HG02610 (cell line): ENCODE data around the gene CIITA.

Source experiments
- ATAC-seq: cut with Tn5 transposase; IDR thresholded peaks from one replicate; pipeline ENCODE4 v1.9.1; 2021; ENCODE audit warnings: mild to moderate bottlenecking, moderate library complexity; ENCODE audit not compliant: unreplicated experiment

CIITA gene

DNA sequence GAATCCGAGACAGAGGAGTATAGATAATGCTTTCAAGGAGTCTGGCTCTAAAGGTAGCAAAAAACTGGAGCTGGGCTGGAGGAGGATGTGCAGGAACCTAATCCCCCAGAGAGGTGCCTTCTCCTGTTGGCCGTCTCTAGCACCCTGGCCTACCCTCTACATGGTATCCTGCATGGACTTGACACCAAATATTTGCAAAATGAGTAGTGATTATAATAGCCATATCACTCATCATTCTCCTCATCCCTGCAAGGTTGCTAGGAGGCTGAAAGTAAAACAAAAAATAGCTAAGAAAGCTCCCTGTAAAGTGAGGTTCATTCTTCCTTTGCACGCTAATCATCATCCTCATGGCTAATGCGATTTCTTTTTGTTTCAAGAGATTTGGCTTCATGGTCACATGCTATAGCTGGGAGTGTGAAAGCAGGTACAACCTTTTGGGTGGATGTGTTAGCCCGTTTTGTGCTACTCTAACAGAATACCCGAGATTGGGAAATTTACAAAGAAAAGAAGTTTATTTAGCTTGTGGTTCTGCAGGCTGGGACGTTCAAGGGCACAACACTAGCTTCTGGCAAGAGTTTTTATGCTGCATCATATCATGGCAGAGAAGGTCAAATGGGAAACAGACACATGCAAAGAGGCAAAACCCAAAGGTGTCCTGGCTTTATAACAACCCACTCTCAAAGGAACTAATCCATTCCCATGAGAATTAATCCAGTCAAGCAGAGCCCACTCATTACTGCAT is 27.1 kb upstream of the CIITA start:
- ATAC-seq: no peak

DNA sequence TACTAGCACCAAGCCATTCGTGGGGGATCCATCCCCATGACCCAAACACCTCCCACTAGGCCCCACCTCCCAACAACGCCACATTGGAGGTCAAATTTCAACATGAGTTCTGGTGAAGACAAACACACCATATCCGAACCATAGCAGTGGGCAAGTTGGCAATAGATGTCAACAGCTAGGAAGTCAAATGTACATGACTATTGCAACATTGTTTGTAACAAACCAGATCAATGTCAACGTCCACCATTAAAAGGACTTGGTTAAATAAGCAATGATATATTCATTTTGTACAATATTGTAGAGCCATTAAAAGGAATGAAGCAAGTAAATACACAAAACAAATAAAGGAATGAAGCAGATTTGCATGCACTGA is 26.5 kb upstream of the CIITA start:
- ATAC-seq: no peak

DNA sequence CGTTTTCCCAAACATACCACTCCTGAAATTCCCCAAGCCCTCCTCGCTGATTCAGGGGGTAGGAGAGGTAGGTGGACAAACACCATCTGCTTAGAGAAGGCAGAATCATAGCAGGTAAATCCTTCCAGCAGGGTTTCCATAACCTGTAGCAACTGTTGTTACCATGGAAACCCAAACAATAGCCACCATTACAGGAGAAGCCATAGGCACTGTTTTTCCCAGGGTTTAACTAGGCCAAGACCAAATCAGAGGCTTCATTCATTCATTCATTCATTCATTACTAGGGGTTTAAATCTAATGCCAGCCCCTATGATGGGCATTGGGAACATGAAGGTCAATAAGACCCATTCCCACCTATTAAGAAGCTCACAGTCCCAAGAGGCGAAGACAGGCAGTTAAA is 25.5 kb upstream of the CIITA start:
- no peak for ATAC-seq

DNA sequence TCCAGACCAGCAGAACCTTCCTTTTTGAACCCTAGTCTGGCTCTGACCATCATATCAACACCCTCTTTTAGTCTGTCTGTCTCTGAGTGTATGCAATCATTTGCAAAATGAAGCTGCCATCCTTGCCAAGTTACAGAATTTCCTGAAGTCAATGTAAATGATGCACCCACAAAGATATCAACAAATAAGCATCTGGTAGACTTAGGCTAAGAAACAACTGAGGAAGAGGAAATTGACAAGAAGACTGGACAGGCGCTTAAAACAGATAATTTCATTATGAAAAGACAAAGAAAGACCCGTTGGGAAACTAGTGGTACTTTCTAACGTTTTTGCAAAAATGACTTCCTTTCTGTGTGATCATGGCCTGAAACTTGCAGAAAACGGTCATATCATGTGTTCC is 24.7 kb upstream of the CIITA start:
- ATAC-seq: no peak

DNA sequence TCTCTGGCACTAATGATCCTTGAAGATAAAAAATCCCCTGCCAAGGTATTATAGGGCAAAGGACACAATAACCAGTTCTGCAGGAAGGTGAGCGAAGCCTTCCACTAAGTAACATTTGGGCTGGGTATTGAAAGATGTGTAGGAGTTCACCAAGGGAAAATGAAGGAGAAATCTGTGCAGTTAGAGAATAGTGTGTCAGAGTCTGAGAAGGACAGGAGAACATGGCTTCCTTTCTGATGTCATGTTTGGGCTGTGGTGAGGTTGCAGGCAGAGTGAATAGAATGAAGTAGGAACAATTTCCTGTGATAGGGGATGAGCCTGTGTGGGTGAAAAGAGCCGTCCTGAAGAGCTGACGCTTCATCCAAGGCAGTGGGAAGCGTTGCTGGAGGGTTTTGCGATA is 24.1 kb upstream of the CIITA start:
- ATAC-seq: no peak

DNA sequence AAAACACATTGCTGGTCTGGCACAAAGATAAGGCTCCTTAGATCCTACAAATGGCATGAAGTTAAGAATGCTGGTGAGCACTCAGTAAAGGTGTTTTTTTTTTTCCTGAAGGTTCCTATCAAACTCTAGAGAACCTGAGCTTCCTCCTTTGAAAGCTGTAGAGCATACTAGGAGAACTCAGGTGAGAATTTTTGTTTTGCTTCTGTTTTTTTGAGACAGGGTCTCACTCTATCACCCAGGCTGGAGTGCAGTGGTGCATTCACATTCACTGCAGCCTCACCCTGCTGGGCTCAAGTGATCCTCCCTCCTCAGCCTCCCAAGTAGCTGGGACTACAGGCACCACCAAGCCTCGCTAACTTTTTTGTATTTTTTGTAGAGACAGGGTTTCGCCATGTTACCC is 21.0 kb upstream of the CIITA start:
- ATAC-seq: no peak

DNA sequence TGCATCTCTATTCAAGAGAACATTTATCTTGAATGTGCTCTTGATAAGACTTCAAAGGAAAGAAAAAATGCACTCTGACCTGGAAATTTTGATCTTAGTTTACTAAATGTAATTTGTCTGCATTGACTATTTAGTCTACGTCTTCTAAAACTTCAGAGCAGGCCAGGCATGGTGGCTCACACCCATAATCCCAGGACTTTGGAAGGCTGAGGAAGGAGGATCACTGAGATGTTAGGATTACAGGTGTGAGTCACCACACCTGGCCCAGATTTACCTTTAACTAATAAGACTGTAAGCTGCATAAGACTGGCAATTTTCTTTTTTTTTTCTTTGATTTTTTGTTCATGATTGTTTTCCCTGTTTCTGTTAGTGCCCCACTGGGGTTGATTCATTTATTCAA is 18.8 kb upstream of the CIITA start:
- ATAC-seq: no peak

DNA sequence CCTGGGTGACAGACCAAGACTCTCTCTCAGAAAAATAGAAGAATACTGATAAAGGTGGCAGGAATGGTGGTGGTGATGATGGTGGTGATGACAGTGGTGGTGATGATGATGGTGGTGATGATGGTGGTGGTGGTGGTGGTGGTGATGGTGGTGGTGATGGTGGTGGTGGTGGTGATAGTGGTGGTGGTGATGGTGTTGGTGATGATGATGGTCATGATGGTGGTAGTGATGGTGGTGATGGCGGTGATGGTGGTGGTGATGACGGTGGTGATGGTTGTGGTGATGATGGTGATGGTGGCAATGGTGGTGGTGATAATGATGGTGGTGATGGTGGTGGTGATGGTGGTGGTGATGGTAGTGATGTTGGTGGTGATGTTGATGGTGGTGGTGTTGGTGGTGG is 18.0 kb upstream of the CIITA start:
- ATAC-seq: no peak

DNA sequence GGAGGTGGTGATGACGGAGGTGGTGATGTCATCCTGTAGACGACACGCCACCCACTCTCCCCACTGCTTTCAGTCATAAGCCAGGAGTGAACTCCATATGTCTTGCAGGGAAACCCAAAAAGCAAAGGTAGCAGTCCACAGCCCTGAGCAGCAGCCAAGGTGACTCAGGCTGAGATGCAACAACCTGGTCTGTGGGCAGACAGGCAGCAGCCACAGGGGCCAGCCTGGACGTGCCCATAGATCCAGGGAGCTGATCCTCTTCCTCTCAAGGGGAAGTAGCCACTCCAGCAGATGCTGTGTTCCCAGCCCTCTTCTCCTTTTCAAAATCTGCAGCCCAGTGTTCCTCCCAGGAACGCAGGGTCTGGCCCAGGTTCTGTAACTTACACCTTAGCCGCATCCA is 17.3 kb upstream of the CIITA start:
- no peak for ATAC-seq

DNA sequence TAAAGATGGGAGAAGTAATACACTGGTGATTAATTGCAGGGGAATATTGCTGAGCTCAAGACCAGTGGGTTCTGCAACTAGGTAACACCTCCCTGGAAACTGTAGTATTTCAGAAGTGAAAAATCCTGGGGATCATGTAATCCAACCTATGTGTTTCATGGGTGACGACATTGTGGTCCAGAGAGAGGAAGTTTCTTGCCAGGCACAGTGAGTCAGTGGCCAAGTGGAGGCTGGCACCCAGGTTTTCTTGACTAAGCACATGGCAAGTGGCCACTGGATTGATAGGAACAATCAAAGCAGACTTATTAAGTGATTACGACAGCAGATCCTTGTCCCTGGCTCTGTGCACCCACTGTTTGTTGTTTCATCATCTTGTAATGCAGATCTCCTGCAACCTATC is 14.6 kb upstream of the CIITA start:
- ATAC-seq: no peak

DNA sequence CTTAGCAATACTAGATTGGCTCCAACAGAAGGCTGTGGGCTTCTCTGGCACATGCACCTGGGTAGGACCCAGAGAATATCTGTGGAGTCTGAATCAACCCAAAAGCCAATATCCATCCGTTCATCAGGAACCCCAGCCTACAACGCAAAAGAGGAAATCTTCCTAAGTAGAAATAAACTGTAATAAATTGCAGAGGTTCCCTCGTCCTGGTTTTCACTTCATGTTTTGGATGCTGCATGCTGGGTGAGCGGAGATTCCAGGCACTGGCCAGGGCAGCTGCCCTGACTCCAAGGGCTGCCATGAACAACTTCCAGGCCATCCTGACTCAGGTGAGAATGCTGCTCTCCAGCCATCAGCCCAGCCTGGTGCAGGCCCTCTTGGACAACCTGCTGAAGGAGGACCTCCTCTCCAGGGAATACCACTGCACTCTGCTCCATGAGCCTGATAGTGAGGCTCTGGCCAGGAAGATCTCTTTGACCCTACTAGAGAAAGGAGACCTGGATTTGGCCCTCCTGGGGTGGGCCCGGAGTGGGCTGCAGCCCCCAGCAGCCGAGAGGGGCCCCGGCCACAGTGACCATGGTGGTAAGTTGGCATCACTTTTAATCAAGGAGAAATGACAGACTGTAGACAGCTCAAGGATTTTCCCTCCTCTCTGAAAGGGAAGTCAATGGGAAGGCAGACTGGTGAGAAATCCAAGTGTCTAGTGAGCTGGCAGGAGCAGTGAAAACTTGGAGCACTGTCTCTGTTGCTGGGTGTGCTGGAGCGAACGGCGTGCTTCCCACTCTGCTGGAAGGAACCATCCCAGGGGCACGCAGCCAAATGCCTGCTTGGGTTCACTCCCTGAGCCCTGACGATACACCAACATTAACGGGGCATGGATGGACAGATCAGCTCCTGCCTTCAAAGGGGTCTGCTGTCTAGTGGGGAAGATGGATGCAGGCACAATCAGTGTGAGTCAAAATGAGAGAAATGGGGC is 10.7 kb upstream of the CIITA start:
- ATAC-seq: no peak

DNA sequence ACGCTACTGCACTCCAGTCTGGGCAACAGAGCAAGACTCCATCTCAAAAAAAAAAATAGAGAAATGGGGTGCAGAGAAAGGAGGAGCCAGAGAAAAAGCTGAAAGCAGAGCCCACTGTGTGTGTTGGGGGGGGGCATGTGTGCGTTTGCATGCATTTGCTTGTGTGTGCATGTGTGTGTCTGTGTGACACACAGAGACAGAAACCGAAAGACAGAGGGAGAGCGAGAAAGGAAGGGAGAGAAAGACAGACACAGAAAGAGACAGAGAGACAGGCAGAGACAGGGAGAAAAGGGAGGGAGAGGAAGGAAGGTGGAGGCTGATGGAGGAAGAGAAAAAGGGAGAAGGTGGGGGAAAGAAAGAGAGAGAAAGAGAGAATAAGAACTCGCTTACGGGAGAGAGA is 9.8 kb upstream of the CIITA start:
- no peak for ATAC-seq

DNA sequence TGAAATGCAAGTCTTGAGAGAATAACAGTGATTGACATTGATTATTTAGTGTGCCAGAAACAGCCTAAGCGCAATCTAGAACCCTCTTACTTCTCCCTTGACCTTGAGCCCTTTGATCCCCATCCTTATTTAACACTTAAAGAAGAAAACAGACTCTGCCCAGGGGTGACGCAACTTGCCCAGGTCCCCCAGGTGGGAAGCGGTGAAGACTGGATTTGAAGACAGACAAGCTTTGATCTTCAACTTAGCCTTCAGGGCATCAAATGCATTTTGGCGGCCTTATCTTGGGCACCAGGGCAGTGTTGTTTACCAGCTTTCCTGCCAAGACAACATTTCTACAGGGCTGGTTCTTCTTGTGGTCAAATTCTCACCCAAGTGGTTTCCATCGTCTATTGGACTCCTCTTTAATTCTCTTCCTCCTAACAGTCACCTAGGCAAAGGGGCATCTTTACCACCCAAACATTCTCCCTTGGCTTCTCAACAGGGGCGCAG is 8.9 kb upstream of the CIITA start:
- ATAC-seq: no peak

DNA sequence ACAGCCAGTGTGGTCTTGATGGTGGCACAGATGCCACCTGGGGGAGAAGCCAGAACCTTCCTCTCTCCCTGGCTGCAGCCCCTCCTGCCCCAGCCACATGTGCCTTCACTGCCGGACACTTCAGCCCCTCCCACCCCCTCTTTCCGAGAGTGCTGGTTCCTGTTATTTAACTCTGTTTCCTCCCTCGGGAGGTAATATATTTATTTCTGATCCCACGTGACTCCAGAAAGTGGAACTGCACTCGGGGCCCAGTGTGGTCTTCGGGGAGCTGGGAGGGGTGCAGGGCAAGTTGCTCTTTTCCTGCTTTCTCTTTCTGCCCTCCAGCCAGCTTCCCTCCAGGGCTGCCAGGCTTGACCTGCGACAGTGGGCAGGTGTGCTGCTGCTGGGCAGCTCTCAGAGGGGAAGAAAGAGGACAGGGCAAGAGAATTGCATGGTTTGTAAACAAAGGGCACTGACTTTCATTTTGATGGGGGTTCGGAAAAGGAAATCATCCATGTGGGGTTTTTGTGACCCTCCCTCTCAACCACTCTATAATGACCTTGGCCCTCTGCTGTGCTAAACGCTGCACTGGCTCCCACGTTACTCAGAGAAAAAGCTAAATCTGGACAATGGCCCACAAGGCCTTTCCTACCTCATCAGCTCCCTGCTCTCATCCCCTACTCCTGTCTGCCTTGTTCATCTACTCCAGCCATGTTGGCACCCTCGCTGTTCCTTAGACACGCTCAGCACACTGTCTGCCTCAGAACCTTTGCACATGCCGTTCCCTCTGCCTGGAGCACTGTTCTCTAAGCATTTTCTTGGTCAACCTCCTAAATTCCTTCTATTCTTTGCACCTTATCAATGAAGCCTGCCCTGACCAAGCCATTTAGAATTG is 8.2 kb upstream of the CIITA start:
- ATAC-seq: no peak

DNA sequence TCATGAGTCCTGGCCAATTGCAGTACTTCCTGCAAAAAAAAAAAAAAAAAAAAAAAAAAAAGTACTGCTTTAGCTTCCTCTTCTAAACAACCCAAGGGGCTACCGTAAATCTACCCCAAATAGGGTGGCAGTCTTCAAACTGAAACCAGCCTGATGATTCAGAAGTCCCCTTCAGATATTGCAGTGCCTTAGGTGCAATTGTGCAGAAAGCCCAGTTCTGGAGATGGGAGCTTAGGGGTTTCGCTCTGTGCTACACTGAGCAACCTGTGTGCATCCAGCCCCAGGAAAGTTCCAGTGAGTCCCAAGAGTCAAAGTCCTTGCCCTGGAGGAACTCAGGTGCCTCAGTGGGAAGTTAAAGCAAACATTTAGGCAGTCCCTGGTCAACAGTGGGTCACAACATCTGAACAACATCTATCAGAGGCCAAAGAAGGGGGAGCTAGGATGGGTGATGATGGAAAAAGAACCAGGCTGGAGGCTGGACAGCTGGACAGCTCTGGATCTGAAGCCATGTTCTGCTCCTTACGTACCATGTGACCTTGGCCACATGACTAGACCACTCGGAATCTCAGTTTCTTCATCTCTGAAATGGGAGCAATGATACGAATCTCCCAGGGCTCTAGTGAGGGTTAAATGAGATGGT is 6.7 kb upstream of the CIITA start:
- peak; percentile 38 for ATAC-seq

DNA sequence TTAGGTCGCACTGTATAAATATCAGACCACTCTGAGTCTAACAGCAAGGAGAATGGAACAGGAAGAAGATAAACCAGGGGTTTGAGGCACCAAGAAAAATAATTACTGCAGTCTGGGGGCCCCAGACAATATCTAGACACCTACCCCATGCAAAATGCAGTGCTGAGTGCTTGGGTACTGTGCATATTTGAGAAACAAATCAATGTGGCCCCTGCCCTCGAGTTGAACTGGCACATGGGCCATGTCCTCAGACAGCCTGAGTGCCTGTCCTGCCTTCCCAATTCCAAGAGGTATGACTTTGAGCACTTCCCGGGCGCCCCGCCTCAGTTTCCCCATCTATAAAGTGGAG is 6.2 kb upstream of the CIITA start:
- ATAC-seq: no peak

DNA sequence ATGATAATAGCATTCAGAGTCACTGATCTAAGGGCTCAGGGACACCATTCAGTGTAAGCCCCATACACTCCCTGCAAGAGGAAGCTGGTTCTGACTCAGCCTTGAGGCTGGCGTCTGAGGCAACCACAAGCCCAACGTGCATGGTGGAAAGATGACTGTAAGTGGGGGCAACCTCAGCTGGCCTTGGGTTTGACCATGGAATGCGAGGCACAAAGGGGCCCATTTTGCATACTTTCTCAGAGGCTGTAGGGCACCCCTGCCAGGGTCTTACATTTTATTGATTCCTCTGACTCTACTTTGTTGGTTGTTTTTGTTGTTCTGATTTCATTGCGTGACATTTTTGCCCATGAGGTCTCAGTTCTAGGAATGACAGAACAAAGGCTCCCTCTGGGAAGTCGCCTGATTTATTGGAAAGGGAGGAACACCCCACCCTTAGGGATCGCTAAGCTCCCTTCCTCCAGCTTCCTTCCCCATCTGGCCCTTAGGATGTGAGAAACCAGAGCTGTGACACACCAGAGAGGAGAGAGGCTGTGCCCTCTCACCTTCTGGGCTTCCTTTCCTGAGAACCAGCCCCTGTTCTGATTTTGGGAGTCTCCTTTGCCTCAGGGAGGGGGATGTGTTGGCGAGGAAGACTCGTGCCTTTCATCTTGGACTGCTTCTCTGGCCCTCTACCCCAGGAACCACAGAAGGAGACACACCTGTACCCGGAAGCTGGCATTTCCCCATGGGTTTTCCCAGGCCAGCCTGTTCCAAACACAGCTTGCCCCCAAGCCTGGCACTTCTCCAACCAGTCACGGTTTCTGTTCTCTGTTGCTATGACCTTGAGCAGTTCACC is 5.6 kb upstream of the CIITA start:
- ATAC-seq: peak; percentile 72

DNA sequence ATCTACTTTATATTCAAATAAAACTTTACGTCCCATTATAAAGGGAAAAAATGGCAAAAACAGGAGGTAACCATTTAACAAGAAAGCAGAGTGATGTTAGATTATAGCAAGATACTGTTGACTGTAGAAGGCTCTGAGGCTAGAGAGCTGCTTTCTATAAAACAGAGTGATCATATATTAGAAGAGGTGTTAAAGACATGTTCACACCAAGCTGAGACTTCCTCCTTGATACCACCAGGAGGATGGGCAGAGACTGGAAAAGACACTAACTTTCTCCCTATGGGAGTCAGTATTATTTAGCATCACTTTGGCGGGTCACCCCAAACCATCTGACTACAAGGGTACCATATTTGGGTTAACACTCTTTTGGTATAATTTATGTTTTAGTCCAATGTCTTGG is 687 bp upstream of the CIITA start:
- ATAC-seq: no peak

DNA sequence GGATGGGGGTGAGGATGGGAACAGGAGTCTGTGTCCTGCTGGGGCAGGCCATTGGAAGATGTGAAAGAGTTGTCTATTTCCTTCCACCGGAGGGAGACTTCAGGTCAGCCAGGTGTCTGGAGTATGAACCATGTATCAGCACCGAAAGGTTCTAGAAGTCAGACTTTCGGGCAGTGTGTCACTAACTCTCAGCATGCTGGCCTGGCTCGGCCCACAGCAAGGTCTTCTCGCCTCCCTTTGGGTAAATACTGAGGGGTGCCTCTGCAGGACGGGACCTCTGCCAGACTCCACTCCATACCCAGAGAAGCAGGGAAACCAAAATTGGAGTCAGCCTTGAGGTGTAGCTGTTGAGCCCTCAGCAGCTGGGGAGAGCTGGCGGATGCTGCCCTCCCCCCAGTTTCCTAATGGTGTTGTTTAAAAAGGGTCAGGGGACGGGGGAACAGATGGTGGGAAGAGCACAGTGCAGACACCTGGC is 507 bp downstream of the CIITA start:
- ATAC-seq: no peak

DNA sequence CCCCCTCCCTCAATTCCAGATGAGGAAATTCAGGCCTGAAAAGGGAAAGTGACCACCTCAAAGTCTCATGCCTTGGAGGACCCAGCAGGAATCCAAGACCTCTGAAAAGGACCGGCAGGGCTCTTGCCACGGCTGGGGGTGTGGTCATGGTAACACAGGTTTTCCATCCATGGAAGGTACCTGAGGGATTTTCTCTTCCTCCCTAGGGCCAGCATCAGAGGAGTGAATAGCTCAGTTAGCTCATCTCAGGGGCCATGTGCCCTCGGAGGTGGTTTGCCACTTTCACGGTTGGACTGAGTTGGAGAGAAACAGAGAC is 1.3 kb downstream of the CIITA start:
- ATAC-seq: no peak
